HepG2 (cell line): ENCODE measurements around the gene ZNF396. TPM values are rescaled to one million over a fixed set of nuclear protein-coding genes. Genes with fewer than 3 reads are reported as not detected.
A peak's percentile ranks its signal among the peaks of the same experiment; 100 is the strongest.

Source experiments
- ISL2 ChIP-seq: sonication (generic); formaldehyde crosslinking; IDR thresholded peaks from 2 replicates; pipeline ENCODE4 v1.5.0; 2020; ENCODE audit warnings: missing genetic modification reagents
- MIER2 ChIP-seq: IDR thresholded peaks from 2 replicates; pipeline ENCODE4 v1.6.1; 2016; ENCODE audit warnings: missing biosample characterization, missing genetic modification reagents
- ZMYM3 ChIP-seq: sonication (generic); formaldehyde crosslinking; IDR thresholded peaks from 2 replicates; pipeline ENCODE4 v1.5.1; 2020; ENCODE audit warnings: mild to moderate bottlenecking, missing genetic modification reagents
- ZMYM4 ChIP-seq: sonication (generic); formaldehyde crosslinking; IDR thresholded peaks from 2 replicates; pipeline ENCODE4 v1.8.1; 2023; ENCODE audit warnings: mild to moderate bottlenecking, missing genetic modification reagents
- ZNF354B ChIP-seq: sonication (generic); formaldehyde crosslinking; IDR thresholded peaks from 2 replicates; pipeline ENCODE4 v1.8.0; 2022; ENCODE audit warnings: mild to moderate bottlenecking, missing genetic modification reagents
- polyA plus RNA-seq, 8 experiments: library from polyadenylated mRNA; depleted of rRNA in 3 of 8; stranded (reverse) in 7 of 8; unstranded in 1 of 8; fragments of >200 nt; fragmentation: Illumina TruSeq in 4 of 8; extraction: Trizol in 4 of 8; gene quantifications; 2 replicates each; pipeline versions ENCODE4 v1.2.1 to v1.2.3, GENCODE V29; 2011 to 2016; ENCODE audit warnings: low read depth in 4 of 8, missing spikeins in 1 of 8, mixed read lengths in 1 of 8; ENCODE audit not compliant: insufficient read depth in 1 of 8
- total RNA-seq, 5 experiments: library from RNA; depleted of rRNA; stranded (reverse); fragments of >200 nt; fragmentation: Illumina TruSeq; extraction: Trizol; gene quantifications; 2 replicates each; pipeline ENCODE4 v1.2.3, GENCODE V29; 2016; ENCODE audit warnings: low read depth in 1 of 5
- TF ChIP-seq, protein P1 (sequence below): sonication (generic); formaldehyde crosslinking; IDR thresholded peaks from one replicate; pipeline ENCODE4 v1.5.1; 2020; ENCODE audit warnings: mild to moderate bottlenecking, missing genetic modification reagents; ENCODE audit errors: not compliant biosample characterization
- TF ChIP-seq, protein P2 (sequence below): sonication (generic); formaldehyde crosslinking; IDR thresholded peaks from 2 replicates; pipeline ENCODE4 v1.9.0; 2021; ENCODE audit warnings: missing genetic modification reagents, mild to moderate bottlenecking, borderline replicate concordance
- TF ChIP-seq, protein P3 (sequence below): IDR thresholded peaks from 2 replicates; pipeline ENCODE4 v1.6.1; 2016; ENCODE audit warnings: missing compliant biosample characterization, missing genetic modification reagents, borderline replicate concordance
- TF ChIP-seq, protein P4 (sequence below): sonication (generic); formaldehyde crosslinking; IDR thresholded peaks from 2 replicates; pipeline ENCODE4 v1.8.0; 2022; ENCODE audit warnings: missing genetic modification reagents, mild to moderate bottlenecking, moderate library complexity, borderline replicate concordance

ZNF396 gene
- total and polyA plus RNA-seq, 2 of the 13 experiments (the other 11 are each of a cell fraction or from before 2014, with no cell fraction given): 0.25 to 0.75 TPM

DNA sequence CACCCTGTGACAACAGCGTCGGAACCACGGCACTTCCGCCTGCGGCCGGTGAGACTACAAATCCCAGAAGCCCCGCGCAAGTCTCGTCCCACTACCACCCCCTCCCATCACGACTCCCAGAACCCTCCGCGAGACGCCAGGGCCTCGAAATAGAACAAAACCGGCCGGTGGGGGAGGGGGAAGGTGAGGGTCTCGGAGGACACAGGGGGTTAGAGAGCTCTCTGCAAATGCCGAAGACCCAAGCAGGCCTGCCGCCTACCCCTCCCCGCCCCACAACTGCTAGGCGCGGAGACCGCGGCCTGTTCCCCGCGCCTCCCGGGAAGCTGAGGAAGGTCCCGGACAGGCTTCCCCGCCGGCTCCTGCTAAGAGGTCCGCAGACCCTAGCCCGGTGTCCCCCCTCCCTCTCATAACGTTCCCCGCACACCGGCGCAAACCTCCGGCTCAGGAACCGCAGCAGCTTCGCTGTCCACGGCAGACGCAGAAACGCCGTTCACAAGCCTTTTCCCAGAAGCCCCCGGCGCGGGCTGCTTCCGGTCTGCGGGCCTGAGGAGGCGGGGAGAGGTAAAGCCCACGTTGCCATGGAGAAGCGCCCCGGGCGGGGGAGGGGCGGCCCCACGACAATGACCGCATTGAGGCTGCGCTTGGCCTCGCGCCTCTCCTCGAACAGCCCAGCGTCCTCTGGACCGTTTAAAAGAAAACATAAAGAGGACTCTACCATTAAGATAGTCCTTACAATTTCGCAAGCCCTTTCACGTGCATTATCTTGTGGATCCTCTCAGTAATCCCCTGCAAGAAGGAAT, 33.0 kb downstream of the ZNF396 start, which contains the start of gene ZNF24 (continued):
- TF ChIP-seq, protein P1, sequence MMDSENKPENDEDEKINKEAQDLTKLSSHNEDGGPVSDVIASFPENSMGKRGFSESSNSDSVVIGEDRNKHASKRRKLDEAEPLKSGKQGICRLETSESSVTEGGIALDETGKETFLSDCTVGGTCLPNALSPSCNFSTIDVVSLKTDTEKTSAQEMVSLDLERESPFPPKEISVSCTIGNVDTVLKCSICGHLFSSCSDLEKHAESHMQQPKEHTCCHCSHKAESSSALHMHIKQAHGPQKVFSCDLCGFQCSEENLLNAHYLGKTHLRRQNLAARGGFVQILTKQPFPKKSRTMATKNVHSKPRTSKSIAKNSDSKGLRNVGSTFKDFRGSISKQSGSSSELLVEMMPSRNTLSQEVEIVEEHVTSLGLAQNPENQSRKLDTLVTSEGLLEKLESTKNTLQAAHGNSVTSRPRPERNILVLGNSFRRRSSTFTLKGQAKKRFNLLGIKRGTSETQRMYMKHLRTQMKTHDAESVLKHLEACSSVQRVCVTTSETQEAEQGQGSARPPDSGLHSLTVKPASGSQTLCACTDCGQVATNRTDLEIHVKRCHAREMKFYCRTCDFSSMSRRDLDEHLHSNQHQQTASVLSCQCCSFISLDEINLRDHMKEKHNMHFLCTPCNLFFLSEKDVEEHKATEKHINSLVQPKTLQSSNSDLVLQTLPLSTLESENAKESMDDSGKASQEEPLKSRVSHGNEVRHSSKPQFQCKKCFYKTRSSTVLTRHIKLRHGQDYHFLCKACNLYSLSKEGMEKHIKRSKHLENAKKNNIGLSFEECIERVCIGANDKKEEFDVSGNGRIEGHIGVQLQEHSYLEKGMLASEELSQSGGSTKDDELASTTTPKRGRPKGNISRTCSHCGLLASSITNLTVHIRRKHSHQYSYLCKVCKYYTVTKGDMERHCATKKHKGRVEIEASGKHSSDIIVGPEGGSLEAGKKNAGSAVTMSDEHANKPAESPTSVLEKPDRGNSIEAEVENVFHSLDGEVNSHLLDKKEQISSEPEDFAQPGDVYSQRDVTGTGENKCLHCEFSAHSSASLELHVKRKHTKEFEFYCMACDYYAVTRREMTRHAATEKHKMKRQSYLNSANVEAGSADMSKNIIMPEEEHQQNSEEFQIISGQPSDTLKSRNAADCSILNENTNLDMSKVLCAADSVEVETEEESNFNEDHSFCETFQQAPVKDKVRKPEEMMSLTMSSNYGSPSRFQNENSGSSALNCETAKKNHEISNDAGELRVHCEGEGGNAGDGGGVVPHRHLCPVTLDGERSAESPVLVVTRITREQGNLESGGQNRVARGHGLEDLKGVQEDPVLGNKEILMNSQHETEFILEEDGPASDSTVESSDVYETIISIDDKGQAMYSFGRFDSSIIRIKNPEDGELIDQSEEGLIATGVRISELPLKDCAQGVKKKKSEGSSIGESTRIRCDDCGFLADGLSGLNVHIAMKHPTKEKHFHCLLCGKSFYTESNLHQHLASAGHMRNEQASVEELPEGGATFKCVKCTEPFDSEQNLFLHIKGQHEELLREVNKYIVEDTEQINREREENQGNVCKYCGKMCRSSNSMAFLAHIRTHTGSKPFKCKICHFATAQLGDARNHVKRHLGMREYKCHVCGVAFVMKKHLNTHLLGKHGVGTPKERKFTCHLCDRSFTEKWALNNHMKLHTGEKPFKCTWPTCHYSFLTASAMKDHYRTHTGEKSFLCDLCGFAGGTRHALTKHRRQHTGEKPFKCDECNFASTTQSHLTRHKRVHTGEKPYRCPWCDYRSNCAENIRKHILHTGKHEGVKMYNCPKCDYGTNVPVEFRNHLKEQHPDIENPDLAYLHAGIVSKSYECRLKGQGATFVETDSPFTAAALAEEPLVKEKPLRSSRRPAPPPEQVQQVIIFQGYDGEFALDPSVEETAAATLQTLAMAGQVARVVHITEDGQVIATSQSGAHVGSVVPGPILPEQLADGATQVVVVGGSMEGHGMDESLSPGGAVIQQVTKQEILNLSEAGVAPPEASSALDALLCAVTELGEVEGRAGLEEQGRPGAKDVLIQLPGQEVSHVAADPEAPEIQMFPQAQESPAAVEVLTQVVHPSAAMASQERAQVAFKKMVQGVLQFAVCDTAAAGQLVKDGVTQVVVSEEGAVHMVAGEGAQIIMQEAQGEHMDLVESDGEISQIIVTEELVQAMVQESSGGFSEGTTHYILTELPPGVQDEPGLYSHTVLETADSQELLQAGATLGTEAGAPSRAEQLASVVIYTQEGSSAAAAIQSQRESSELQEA (CRISPR knock-in tag): peak; percentile 80
- TF ChIP-seq ZNF354B (CRISPR knock-in tag) (0 out of 2 replicates have a peak, but pooled peaks have one; percentile 48), ISL2 (CRISPR knock-in tag) (peak; percentile 71), ZMYM4 (CRISPR knock-in tag) (peak; percentile 19), ZMYM3 (no peak; the same call in 1 of the 2 replicates), MIER2 (no peak)
- TF ChIP-seq, protein P2, sequence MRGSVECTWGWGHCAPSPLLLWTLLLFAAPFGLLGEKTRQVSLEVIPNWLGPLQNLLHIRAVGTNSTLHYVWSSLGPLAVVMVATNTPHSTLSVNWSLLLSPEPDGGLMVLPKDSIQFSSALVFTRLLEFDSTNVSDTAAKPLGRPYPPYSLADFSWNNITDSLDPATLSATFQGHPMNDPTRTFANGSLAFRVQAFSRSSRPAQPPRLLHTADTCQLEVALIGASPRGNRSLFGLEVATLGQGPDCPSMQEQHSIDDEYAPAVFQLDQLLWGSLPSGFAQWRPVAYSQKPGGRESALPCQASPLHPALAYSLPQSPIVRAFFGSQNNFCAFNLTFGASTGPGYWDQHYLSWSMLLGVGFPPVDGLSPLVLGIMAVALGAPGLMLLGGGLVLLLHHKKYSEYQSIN (CRISPR knock-in tag): no peak
- TF ChIP-seq, protein P3, sequence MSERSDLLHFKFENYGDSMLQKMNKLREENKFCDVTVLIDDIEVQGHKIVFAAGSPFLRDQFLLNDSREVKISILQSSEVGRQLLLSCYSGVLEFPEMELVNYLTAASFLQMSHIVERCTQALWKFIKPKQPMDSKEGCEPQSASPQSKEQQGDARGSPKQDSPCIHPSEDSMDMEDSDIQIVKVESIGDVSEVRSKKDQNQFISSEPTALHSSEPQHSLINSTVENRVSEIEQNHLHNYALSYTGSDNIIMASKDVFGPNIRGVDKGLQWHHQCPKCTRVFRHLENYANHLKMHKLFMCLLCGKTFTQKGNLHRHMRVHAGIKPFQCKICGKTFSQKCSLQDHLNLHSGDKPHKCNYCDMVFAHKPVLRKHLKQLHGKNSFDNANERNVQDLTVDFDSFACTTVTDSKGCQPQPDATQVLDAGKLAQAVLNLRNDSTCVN (CRISPR knock-in tag): peak; percentile 63; the same call in 1 of the 2 replicates
- TF ChIP-seq, protein P4, sequence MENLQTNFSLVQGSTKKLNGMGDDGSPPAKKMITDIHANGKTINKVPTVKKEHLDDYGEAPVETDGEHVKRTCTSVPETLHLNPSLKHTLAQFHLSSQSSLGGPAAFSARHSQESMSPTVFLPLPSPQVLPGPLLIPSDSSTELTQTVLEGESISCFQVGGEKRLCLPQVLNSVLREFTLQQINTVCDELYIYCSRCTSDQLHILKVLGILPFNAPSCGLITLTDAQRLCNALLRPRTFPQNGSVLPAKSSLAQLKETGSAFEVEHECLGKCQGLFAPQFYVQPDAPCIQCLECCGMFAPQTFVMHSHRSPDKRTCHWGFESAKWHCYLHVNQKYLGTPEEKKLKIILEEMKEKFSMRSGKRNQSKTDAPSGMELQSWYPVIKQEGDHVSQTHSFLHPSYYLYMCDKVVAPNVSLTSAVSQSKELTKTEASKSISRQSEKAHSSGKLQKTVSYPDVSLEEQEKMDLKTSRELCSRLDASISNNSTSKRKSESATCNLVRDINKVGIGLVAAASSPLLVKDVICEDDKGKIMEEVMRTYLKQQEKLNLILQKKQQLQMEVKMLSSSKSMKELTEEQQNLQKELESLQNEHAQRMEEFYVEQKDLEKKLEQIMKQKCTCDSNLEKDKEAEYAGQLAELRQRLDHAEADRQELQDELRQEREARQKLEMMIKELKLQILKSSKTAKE: 0 out of 2 replicates have a peak, but pooled peaks have one; percentile 33
